Effector CD8-positive, alpha-beta T cell (primary cell): ENCODE results near the gene PPARD.

Experiments
- DNase-seq: peaks from one replicate; lab custom pipeline; 2025; lab: John Stamatoyannopoulos, UW

The PPARD gene

GRCh38 chr6:35354361-35355135 lies 12.2 kb downstream of the PPARD start:
- no peak for DNase-seq

GRCh38 chr6:35356391-35356790 lies 14.0 kb downstream of the PPARD start:
- no peak for DNase-seq

- no peak for DNase-seq
Observed at GRCh38 chr6:35357677-35358076, 15.3 kb downstream of the PPARD start.

GRCh38 chr6:35358086-35358485 lies 15.7 kb downstream of the PPARD start:
- no peak for DNase-seq

GRCh38 chr6:35359346-35359743 lies 17.0 kb downstream of the PPARD start:
- no peak for DNase-seq

- DNase-seq: no peak
Observed at GRCh38 chr6:35359744-35360348, 17.5 kb downstream of the PPARD start.

GRCh38 chr6:35360349-35361138 lies 18.2 kb downstream of the PPARD start:
- no peak for DNase-seq

- no peak for DNase-seq
Observed at GRCh38 chr6:35362200-35362599, 19.8 kb downstream of the PPARD start.

GRCh38 chr6:35363293-35363750 lies 21.0 kb downstream of the PPARD start:
- DNase-seq: no peak

GRCh38 chr6:35365594-35366203 lies 23.3 kb downstream of the PPARD start:
- no peak for DNase-seq

GRCh38 chr6:35366204-35366596 lies 23.8 kb downstream of the PPARD start:
- no peak for DNase-seq

- DNase-seq: no peak
Observed at GRCh38 chr6:35367646-35368037, 25.3 kb downstream of the PPARD start.

- DNase-seq: no peak
Observed at GRCh38 chr6:35368038-35368887, 25.9 kb downstream of the PPARD start.

- no peak for DNase-seq
Observed at GRCh38 chr6:35370124-35370741, 27.9 kb downstream of the PPARD start.

- no peak for DNase-seq
Observed at GRCh38 chr6:35370785-35371493, 28.6 kb downstream of the PPARD start.

- DNase-seq: no peak
Observed at GRCh38 chr6:35371494-35372262, 29.3 kb downstream of the PPARD start.

GRCh38 chr6:35372633-35373032 lies 30.3 kb downstream of the PPARD start:
- DNase-seq: no peak

- no peak for DNase-seq
Observed at GRCh38 chr6:35376281-35376680, 33.9 kb downstream of the PPARD start.

- DNase-seq: no peak
Observed at GRCh38 chr6:35377002-35377401, 34.6 kb downstream of the PPARD start.

- no peak for DNase-seq
Observed at GRCh38 chr6:35378261-35378660, 35.9 kb downstream of the PPARD start.
